VCaP (cell line): Measurements from ENCODE around the gene FNDC1.

Experiments
- H3K27ac ChIP-seq: fragments of 450-650 bp; 2 replicates; pipeline ENCODE4 v1.5.1; 2017
- TF ChIP-seq, protein P1 (sequence below): fragments of 450-650 bp; conservative IDR thresholded peaks from 2 replicates; pipeline ENCODE4 v1.5.1; 2017; ENCODE audit warnings: mild to moderate bottlenecking, moderate library complexity

FNDC1 gene

GRCh38 chr6:159170999-159171712 lies 2.0 kb downstream of the FNDC1 start:
- TF ChIP-seq, protein P1, sequence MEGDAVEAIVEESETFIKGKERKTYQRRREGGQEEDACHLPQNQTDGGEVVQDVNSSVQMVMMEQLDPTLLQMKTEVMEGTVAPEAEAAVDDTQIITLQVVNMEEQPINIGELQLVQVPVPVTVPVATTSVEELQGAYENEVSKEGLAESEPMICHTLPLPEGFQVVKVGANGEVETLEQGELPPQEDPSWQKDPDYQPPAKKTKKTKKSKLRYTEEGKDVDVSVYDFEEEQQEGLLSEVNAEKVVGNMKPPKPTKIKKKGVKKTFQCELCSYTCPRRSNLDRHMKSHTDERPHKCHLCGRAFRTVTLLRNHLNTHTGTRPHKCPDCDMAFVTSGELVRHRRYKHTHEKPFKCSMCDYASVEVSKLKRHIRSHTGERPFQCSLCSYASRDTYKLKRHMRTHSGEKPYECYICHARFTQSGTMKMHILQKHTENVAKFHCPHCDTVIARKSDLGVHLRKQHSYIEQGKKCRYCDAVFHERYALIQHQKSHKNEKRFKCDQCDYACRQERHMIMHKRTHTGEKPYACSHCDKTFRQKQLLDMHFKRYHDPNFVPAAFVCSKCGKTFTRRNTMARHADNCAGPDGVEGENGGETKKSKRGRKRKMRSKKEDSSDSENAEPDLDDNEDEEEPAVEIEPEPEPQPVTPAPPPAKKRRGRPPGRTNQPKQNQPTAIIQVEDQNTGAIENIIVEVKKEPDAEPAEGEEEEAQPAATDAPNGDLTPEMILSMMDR = no peak
- no peak overlapping the region for H3K27ac ChIP-seq

DNA sequence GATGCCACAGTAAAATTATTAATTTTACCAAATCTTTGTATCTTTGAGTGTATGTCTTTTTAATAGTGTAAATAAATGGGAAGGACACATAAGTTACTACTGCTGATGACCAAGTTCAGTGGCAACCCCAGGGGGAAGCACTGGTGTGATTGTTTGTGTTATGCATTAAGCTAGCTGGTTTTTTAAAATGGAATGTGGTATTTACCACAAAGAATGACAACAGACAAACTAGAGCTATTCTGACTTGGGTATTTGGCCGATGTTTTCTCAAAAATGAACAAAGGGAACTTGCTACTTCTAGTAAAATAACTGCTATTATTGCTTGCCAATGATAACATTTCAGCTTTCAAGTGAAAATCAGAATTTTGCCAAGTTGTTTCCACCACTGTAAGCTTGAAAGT lies 2.9 kb downstream of the FNDC1 start:
- no peak overlapping the region for H3K27ac ChIP-seq
- TF ChIP-seq, protein P1 = no peak

DNA sequence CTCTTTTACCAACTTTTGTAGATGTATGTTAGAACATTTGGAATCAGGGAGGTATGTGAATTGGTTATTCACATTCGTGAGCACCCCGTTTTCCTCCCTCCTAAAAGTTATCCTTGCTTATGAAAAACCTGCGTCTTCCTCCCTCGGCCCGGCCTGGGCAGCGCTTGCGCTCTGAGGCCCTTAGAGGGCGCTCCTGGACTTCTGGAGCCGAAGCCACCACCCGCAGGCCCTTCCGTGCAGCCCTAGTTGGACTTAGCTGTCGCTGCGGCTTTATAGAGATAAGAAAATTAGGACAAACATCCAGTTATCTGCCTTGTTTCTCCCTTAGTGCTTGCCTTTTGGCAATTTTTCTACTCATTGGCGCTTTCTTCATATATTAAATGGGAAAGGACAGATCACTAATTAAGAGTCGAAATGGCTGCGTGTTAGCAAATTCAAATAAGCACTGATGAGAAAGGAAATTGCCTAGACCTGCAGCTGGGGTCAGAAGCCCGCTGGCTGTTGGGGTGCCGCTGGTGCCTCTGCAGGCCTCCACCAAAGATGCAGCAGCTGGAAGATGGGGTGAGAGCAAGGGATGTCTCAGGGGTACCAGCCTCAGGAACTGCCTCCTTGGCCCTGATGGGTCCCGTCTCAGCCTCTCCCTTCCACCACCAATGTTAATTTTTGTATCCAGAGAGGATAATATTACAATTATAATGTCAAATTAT lies 5.2 kb downstream of the FNDC1 start:
- H3K27ac ChIP-seq = no peak overlapping the region
- TF ChIP-seq, protein P1 = peak; percentile 98

GRCh38 chr6:159176913-159177312 lies 7.7 kb downstream of the FNDC1 start:
- TF ChIP-seq, protein P1 = no peak
- no peak overlapping the region for H3K27ac ChIP-seq

GRCh38 chr6:159178847-159179246 lies 9.6 kb downstream of the FNDC1 start:
- H3K27ac ChIP-seq = no peak overlapping the region
- TF ChIP-seq, protein P1 = no peak

DNA sequence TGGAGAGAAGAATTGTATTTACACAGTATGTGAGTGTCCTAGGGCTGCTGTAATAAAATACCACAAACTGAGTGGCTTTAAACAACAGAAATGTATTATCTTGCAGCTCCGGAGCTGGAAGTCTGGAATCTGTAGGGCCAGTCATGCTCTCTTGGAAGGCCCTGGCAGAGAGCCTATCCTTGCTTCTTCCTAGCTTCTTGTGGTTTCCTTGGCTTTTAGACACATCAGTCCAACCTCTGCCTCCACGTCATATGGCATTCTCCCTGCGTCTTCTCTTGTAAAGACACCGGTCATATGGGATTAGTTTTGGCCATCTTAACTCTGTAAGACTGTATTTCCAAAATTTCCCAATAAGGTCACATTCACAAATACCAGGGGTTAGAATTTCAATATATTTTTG lies 10.8 kb downstream of the FNDC1 start:
- TF ChIP-seq, protein P1 = no peak
- no peak overlapping the region for H3K27ac ChIP-seq

DNA sequence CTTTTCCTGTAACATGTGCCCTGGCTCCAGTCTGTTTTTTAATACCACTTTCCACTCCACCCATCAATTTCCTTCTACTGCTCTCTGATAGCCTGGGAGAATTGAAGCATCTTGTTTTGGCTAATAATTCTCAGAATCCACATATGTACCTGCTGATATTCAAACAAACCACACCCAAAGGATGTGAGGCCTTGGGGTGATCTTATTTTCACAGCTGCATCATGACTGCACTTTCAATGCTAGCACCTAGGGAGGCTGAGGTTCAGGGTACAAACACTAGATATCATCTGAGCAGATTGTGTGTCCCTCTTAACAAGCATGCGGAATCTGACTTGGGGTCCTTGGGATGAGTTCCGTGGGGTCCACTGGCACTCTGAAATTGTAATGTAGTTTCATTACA lies 12.7 kb downstream of the FNDC1 start:
- no peak overlapping the region for H3K27ac ChIP-seq
- TF ChIP-seq, protein P1 = no peak
